GM19193 (cell line): Measurements from ENCODE around the gene CLCN6.

Experiments
- POLR2A ChIP-seq: IDR thresholded peaks from 4 replicates; pipeline ENCODE4 v1.6.1; 2011; ENCODE audit not compliant: insufficient read depth, insufficient read length; ENCODE audit errors: extremely low read depth

Gene CLCN6

GRCh38 chr1:11805422-11806306 is at the start of gene CLCN6, which contains the start of gene MTHFR:
TSS of gene CLCN6 (plus strand) at chr1:11806191. CDS start at chr1:11806263, 72 bp downstream.
TSS of gene MTHFR (minus strand) at chr1:11805964. CDS start at chr1:11803116, 2,848 bp downstream.
- peak; percentile 83 for TF ChIP-seq POLR2A

- no peak for TF ChIP-seq POLR2A
Measured at GRCh38 chr1:11757047-11757446, 48.9 kb upstream of the CLCN6 start.

- no peak for TF ChIP-seq POLR2A
Measured at GRCh38 chr1:11759791-11760190, 46.2 kb upstream of the CLCN6 start.

- TF ChIP-seq POLR2A: no peak
Measured at GRCh38 chr1:11761285-11761684, 44.7 kb upstream of the CLCN6 start.

- TF ChIP-seq POLR2A: no peak
Measured at GRCh38 chr1:11761988-11762406, 44.0 kb upstream of the CLCN6 start, which contains the start of gene C1orf167. TSS of gene C1orf167 (plus strand) at chr1:11762193. CDS start at chr1:11764401, 2,208 bp downstream.

GRCh38 chr1:11764115-11764514 is 41.9 kb upstream of the CLCN6 start:
- no peak for TF ChIP-seq POLR2A

GRCh38 chr1:11764519-11764918 is 41.5 kb upstream of the CLCN6 start:
- no peak for TF ChIP-seq POLR2A

GRCh38 chr1:11765661-11766428 is 40.1 kb upstream of the CLCN6 start:
- TF ChIP-seq POLR2A: no peak

GRCh38 chr1:11766429-11766776 is 39.6 kb upstream of the CLCN6 start:
- no peak for TF ChIP-seq POLR2A

- no peak for TF ChIP-seq POLR2A
Measured at GRCh38 chr1:11767922-11768704, 37.9 kb upstream of the CLCN6 start.

- TF ChIP-seq POLR2A: no peak
Measured at GRCh38 chr1:11768821-11769220, 37.2 kb upstream of the CLCN6 start.

- no peak for TF ChIP-seq POLR2A
Measured at GRCh38 chr1:11769274-11769673, 36.7 kb upstream of the CLCN6 start.

- TF ChIP-seq POLR2A: no peak
Measured at GRCh38 chr1:11770011-11770410, 36.0 kb upstream of the CLCN6 start.

- TF ChIP-seq POLR2A: no peak
Measured at GRCh38 chr1:11771481-11772043, 34.4 kb upstream of the CLCN6 start.
